GM12872 (cell line): Measurements from ENCODE around the gene COQ8A.

Source experiments
- CTCF ChIP-seq: IDR thresholded peaks from 3 replicates; pipeline ENCODE4 v1.5.1; 2011; ENCODE audit warnings: low read depth, mild to moderate bottlenecking, low read length, moderate library complexity; ENCODE audit not compliant: insufficient read depth

Gene COQ8A

GRCh38 chr1:226977643-226978431 lies 37.7 kb downstream of the COQ8A start:
- TF ChIP-seq CTCF = no peak

DNA sequence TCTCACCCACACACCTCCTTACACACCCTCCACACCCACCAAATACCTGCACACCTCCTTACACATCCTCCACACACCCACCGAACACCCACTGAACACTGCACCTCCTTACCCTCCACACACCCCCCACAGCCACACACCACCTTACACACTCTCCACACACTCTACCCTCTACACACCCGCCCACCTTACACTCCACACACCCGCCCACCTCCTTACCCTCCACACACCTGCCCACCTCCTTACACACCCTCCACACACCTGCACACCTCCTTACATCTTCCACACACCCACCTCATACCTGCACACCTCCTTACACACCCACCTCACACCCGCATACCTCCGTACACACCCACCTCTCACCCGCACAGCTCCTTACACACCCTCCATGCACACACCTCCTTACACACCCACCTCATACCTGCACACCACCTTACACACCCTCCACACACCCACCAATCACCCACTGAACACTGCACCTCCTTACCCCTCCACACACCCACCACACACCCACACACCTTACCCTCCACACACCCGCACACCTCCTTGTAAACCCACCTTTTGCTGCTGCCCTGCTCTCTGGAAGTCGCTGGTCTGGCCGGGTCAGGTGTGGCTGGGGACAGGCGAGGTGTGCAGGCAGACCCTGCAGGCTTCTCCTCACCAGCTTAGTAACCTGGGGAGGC lies 38.5 kb downstream of the COQ8A start:
- no peak for TF ChIP-seq CTCF

- TF ChIP-seq CTCF = no peak
Observed at GRCh38 chr1:226979115-226979516, 39.0 kb downstream of the COQ8A start.

DNA sequence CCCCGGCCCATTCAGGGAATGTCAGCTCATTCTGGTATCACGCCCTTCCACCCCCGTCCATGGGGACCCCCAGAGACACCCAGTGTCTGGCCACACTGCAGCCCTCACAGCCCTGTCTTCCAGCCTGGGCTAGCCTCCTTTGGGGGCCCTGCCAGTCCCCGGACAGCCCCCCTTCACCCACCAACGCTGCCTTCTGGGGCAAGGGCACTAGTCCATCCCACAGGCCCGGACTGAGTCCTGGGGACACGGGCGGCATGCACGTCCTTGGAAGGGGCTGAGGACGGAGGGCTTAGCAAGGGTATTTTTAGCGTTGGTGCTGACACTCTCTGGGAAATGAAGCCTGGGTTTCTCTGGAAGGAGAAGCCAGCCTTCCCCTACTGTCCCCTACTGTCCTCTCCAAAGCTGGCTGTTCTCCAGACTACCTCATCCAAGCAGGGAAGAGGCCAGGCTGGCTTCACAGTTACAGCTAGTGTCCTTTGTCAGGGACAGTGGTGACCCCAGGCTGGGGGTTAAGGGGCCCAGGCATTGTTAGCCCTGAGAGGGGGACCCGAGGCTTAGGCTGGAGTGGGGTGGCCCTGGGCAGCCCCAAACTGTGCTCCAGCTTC lies 39.5 kb downstream of the COQ8A start:
- TF ChIP-seq CTCF = no peak

- TF ChIP-seq CTCF = no peak
Observed at GRCh38 chr1:226980122-226980560, 40.0 kb downstream of the COQ8A start.

GRCh38 chr1:226980565-226981385 lies 40.7 kb downstream of the COQ8A start:
- no peak for TF ChIP-seq CTCF
